HFFc6 (cell line): ENCODE results near the gene GSG1L. TPM values are rescaled to one million over a fixed set of nuclear protein-coding genes. Genes with fewer than 3 reads are reported as not detected.
A peak's percentile ranks its signal among the peaks of the same experiment; 100 is the strongest.

Experiments
- DNase-seq: peaks from one replicate; pipeline ENCODE4 v3.0.0-alpha.2; 2018
- H3K27ac Mint-ChIP-seq: 2 replicates; pipeline ENCODE4 v1.8.0; 2020; ENCODE audit warnings: mild to moderate bottlenecking, mixed read lengths
- H3K27me3 Mint-ChIP-seq: 2 replicates; pipeline ENCODE4 v1.8.0; 2021; ENCODE audit warnings: mild to moderate bottlenecking, moderate library complexity, mixed read lengths; ENCODE audit not compliant: insufficient read depth
- H3K36me3 Mint-ChIP-seq: 2 replicates; pipeline ENCODE4 v1.8.0; 2021; ENCODE audit warnings: low read depth, mixed read lengths
- H3K4me1 Mint-ChIP-seq: 2 replicates; pipeline ENCODE4 v1.8.0; 2020; ENCODE audit warnings: low read depth, mixed read lengths
- H3K4me3 Mint-ChIP-seq: 2 replicates; pipeline ENCODE4 v1.8.0; 2020; ENCODE audit warnings: mild to moderate bottlenecking, moderate library complexity, mixed read lengths
- H3K9me3 Mint-ChIP-seq: 2 replicates; pipeline ENCODE4 v1.8.0; 2020; ENCODE audit warnings: mild to moderate bottlenecking, mixed read lengths
- CTCF ChIP-seq: fragments of 200-600 bp; sonication (generic); IDR thresholded peaks from 2 replicates; pipeline ENCODE4 v1.5.0; 2021; ENCODE audit warnings: antibody characterized with exemption, mild to moderate bottlenecking
- total RNA-seq, 6 experiments: library from RNA; stranded (reverse); fragmentation: NEBNext Ultra II Directional; extraction: Animal tissue kit (Norgen Biotek cat#: 25700); gene quantifications; 2 replicates in 1 of 6; 3 replicates in 5 of 6; pipeline ENCODE4 v1.2.3, GENCODE V29; 2021

The GSG1L gene
- total RNA-seq, 6 experiments from 2014 or later, result not detected

- DNase-seq, result no peak
These were observed 138.9 kb downstream of the GSG1L start for GRCh38 chr16:27924411-27925118.

GRCh38 chr16:27923751-27924150, 139.8 kb downstream of the GSG1L start:
- no peak for DNase-seq
- Mint-ChIP-seq H3K36me3 (no peaks in the 10 kb centered on the region), H3K4me1 (peaks cover 11% of the 10 kb centered on the region; the same call in 1 of the 2 replicates), H3K27me3 (peaks cover 13% of the 10 kb centered on the region), H3K27ac (no peak overlapping the region), H3K9me3 (no peaks in the 10 kb centered on the region), H3K4me3 (no peak overlapping the region)
- no peak for TF ChIP-seq CTCF

More at GRCh38 chr16:27924411-27925118, 138.9 kb downstream of the GSG1L start:
- Mint-ChIP-seq H3K27ac (no peak overlapping the region), H3K27me3 (peaks cover 20% of the 10 kb centered on the region), H3K4me3 (no peak overlapping the region), H3K4me1 (peaks cover 11% of the 10 kb centered on the region; the same call in 1 of the 2 replicates), H3K36me3 (no peaks in the 10 kb centered on the region), H3K9me3 (no peaks in the 10 kb centered on the region)
- TF ChIP-seq CTCF, result no peak

GRCh38 chr16:27922433-27922832, 141.1 kb downstream of the GSG1L start:
- peaks cover 11% of the 10 kb centered on the region; the same call in 1 of the 2 replicates for H3K4me1 Mint-ChIP-seq
- no peaks in the 10 kb centered on the region for H3K9me3 Mint-ChIP-seq
- no peak for TF ChIP-seq CTCF
- H3K27me3 Mint-ChIP-seq, result peaks cover 11% of the 10 kb centered on the region
- H3K36me3 Mint-ChIP-seq, result no peaks in the 10 kb centered on the region
- no peak for DNase-seq
- H3K27ac Mint-ChIP-seq, result no peak overlapping the region
- no peak overlapping the region for H3K4me3 Mint-ChIP-seq

GRCh38 chr16:27921134-27921533, 142.4 kb downstream of the GSG1L start:
- Mint-ChIP-seq H3K27me3 (peaks cover 16% of the 10 kb centered on the region), H3K36me3 (no peaks in the 10 kb centered on the region), H3K4me3 (no peak overlapping the region), H3K4me1 (peaks cover 11% of the 10 kb centered on the region; the same call in 1 of the 2 replicates), H3K27ac (no peak overlapping the region), H3K9me3 (no peaks in the 10 kb centered on the region)
- no peak for DNase-seq
- TF ChIP-seq CTCF, result no peak

GRCh38 chr16:27920391-27920891, 143.1 kb downstream of the GSG1L start:
- peak; percentile 7 for DNase-seq
- no peaks in the 10 kb centered on the region for H3K36me3 Mint-ChIP-seq
- H3K9me3 Mint-ChIP-seq, result no peaks in the 10 kb centered on the region
- H3K27ac Mint-ChIP-seq, result no peak overlapping the region
- H3K27me3 Mint-ChIP-seq, result peaks cover 16% of the 10 kb centered on the region
- peaks cover 9% of the 10 kb centered on the region; the same call in 1 of the 2 replicates for H3K4me1 Mint-ChIP-seq
- H3K4me3 Mint-ChIP-seq, result no peak overlapping the region
- TF ChIP-seq CTCF, result peak; percentile 43; the same call in 1 of the 2 replicates
